8988T (cell line): Measurements from ENCODE around the gene LDLRAD4.

Source experiments
- DNase-seq: peaks from one replicate; pipeline ENCODE4 v3.0.0; 2011

Gene LDLRAD4

DNA sequence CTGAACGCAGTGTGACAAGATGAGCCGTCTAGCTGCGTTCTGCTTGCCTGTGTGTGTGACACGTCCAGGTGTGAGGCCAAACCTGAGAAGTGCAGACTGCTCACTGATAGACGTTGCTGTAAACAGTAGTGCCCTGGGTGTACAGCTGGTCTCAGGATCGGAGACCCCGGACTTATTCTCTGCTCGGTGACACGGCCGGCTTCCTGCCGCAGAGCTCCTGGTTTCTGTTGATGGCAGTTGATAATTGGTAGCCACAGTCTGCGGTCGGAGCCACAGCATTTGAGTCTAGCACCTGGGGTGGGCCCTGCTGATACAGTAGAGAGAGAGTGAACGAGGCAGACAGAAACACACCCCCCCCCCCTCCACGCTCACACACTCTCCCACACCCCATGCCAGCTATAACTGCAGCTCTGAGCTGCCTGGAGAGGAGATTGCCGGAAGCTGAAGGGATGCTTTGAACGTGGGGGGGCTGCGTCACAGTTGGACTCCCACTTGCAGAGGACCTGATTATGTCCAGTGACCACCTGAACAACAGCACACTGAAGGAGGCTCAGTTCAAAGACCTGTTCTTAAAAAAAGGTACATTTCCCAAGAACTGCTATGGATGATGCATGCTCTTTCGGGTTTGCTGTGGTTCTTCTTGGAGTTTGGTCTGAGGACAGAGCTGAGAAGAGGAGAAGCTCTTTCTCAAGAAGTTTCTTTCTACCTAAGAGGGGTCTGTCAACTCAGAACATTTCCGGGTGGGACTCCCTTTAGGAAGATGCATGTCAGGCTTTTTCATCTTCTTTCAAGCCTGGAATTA lies 393.8 kb downstream of the LDLRAD4 start:
- DNase-seq, result no peak

- no peak for DNase-seq
These were observed 394.5 kb downstream of the LDLRAD4 start for GRCh38 chr18:13613099-13613498.

DNA sequence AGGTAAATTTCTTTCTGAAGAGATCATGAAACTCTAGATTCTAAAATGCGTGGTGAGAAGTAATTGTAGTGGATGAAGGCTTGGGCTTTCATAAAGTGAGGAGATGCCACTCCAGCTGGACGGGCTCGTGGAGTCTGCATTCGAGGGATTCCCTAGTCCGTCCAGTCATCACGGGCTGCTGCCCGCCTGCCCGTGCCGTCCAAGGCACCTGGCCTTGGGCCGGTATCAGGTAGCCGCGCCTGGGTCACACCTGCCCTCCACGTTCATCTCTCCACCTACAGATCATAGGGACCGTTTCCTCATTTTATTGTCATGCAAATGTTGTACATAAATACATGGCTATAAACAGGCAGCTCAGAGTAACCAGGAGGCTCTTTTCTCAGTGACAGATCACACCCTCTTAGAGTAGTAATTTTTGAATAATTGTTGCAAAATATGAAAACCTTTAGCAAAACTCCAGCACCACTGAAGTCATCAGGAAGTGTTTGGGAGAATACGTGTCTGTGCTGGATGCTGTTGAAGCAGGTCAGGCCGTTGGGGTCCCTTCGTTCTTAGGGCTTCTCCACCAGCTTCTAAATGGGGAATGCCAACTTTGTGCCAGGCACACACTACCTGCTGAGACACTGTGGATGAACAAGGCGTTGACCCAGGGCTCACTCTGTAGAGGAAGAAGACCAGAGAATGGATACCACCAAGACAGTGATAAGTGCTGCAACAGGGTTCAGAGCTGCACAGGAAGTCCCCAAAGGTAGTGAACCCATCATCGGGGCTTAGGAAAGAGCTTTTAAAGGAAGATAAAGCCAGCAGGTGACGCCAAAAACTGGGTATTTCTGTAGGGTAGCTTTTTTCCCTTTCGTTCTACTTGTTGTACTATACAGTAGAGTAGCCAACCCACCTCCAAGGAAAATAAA lies 395.3 kb downstream of the LDLRAD4 start:
- DNase-seq, result no peak

GRCh38 chr18:13614641-13615288 lies 396.2 kb downstream of the LDLRAD4 start:
- DNase-seq, result no peak

DNA sequence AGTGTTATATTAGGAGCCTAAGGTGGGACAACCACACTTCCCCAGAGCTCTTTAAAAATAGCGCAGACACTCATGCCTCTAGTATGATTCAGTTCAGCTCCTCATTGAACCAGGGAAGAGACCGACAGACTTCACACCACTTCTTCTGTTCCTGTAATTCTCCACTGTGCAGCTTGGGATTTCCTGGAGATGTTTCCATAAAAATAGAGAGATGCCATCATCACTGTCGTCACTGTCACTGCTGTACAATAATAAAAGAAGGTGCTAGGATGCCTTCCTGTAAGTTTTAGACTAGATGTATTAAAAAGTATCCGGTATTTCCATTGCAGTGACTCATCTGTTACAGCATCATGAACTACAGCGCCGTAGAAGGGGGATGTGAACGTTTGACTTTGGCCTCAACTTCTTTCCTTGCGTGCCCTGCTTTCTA lies 396.9 kb downstream of the LDLRAD4 start:
- no peak for DNase-seq

DNA sequence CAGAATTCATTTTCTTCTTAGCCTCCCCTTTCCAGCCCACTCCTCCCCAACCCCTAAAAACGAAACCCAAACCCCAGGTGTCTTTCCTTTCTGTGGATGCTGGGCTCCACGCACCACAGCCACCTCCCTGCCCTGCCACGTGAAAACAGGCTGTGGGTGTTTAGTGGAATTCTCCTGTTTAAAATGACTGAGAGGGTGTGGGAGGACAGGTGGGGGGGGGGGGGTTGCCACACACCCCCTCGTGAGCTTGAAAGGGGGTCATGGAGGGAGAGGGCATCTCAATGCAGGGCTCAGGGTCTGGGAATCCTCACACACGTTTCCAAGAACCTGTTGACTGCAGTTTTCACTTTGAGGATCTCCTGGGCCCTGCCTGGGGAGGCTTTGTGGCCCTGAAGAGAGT lies 397.5 kb downstream of the LDLRAD4 start:
- no peak for DNase-seq

- DNase-seq, result no peak
These were observed 398.0 kb downstream of the LDLRAD4 start for GRCh38 chr18:13616525-13617035.

DNA sequence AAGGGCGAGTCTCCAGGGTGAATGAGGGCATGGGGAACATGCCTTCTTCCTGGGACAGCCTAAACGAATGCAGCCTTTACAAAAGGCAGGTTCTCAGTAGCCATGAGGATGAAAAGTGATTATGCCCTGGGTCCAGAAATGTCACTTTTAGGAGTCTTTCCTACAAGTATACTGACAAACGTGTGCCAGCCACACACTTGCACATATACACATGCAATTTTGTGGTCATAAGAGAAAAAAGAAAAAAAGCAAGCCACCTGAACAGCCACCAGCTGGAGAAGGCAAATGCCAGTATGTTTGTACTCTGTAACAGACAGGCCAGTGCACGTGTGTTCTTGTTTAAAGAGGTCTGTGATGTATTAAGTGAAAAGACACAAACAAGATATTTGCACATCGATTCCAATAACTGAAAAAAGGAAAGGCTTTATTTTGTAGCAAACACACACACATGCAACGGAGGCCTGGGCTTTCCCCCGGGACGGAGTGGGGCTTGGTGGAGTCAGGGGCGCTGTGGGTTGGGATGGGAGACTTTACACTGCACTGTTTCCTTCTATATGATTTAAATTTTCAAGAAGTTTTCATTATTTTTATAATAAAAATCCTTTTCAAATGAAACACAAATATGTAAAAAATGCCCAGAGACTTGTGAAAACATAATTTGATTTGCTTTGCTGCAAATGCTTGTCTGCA lies 399.4 kb downstream of the LDLRAD4 start:
- DNase-seq, result no peak

GRCh38 chr18:13618760-13619438 lies 400.3 kb downstream of the LDLRAD4 start:
- no peak for DNase-seq

DNA sequence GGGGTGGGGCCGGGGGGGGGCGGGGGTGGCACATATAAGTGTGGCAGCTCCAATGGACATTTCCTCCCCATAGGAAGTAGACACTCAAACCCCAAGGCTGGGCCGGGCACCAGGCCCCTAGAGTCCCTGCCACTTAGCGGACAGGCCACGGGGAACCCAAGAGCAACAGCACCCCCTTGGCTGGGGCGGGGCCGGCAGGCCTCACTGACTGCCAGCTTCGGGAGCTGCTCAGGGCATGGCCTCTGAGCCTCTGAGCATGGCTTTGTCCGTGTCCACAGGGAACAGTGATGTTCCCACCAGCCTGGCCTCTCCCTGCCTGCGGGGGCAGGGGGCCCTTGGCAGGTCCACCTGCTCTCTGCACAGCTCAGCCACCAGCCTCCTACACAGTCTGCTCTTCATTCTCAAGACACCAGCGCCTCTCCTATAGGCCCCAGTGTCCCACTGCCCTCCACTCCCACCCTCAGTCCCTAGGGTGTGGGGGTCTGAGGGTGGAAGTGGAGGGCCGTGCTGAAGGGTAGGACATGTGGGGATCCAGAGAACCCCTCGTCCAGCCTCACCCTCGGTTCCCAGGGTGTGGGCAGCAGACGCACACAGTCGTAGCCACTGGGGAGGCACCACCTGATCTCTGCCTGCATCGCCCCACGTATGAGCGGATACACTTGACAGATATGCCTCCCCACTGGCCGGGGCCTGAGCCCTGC lies 401.1 kb downstream of the LDLRAD4 start:
- no peak for DNase-seq

GRCh38 chr18:13620206-13620672 lies 401.7 kb downstream of the LDLRAD4 start:
- DNase-seq, result no peak

DNA sequence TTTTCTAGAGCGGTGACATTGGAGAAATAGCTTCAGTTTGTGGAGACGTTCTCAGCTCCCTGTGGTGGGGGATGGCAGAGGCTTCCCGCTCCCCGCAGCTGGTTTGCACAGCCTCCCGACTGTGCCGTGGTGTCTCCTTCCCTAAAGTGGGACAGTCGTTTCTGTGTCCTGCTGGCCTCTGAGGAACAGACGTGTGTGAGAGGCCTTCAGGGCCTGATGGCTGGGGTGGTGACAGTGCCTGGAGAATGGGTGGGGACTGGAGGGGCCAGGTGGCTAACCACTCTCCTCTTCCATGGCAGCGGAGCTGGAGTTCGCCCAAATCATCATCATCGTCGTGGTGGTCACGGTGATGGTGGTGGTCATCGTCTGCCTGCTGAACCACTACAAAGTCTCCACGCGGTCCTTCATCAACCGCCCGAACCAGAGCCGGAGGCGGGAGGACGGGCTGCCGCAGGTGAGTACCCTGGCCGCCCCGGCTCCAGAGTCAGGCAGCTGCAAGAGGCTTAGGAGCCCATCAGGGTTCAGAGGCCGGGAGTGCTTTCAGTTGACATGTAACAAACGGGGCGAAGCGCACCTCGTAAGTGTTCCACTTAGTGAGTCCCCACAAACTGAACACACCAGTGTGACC lies 402.4 kb downstream of the LDLRAD4 start:
- no peak for DNase-seq

GRCh38 chr18:13621446-13621849 lies 402.9 kb downstream of the LDLRAD4 start:
- DNase-seq, result no peak

DNA sequence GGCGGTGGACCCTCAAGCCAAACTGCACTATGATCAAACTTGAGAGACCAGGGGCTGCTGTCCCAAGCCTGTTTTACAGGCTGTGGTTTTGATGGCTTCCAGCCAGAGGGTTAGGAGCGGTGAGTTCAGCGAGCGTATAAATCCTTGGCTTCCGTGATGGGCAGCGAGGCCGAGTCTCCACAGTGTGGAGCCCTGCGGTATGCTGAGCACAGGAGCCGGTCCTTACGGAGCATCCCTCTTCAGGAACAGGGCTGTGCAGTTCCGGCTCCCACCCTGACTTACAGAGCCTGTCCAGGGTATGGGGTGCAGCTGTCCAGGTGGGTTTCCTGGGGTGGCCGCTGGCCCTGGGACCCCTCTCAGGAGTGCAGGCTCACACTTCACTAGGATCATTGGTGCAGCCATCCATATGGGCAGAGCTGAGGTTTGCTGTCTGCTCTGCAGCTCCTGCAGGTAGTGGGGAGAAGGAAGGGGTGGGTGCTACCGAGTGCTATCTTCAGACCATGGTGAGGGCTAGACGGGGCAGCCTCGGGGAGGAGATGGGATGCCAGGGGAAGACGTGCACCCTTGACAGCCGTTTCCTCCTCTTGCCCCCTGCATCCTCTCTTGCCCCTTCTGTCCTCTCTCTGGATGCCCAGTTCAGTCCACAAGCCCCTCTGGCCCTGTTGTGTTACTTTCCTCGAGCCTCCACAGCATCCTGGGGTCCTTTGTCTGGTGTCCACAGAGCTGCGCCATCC lies 403.5 kb downstream of the LDLRAD4 start:
- DNase-seq, result no peak

DNA sequence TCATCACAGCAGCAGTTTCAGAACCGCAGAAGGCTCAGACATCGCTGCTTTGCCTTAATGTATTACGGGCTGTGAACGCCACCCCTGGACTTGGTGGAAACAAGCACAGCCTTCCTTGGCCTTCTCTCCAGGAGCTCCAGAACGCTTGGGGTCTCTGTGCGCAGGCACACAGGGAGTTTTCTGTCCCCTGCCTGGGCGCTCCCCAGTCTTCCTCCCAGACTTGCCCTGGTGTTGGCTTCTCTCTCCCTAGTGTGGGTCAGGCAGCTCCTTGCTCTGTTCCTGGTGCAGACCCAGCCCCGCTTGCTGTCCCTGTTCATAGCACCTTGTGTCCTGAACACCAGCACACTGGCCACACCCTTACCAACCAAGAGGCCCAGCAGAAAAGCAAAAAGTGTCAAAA lies 404.2 kb downstream of the LDLRAD4 start:
- no peak for DNase-seq

GRCh38 chr18:13623348-13623747 lies 404.8 kb downstream of the LDLRAD4 start:
- DNase-seq, result no peak

DNA sequence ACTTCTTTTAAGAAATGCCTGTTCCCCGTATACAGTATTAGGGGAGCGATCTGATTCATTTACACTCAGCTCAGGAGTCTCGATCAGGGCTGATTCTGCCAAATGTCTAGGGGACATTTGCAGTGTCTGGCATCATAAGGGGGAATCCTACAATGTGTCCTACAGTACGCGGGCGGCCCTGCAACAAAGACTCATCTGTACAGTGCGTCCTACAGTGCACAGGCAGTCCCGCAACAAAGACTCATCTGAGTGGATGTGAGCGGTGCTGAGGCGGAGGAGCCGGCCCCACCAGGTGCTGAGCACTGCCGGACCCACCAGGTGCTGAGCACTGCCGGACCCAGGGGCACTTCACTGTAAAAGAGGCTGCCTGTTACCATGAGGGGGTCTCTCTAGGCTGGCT lies 405.3 kb downstream of the LDLRAD4 start:
- no peak for DNase-seq

DNA sequence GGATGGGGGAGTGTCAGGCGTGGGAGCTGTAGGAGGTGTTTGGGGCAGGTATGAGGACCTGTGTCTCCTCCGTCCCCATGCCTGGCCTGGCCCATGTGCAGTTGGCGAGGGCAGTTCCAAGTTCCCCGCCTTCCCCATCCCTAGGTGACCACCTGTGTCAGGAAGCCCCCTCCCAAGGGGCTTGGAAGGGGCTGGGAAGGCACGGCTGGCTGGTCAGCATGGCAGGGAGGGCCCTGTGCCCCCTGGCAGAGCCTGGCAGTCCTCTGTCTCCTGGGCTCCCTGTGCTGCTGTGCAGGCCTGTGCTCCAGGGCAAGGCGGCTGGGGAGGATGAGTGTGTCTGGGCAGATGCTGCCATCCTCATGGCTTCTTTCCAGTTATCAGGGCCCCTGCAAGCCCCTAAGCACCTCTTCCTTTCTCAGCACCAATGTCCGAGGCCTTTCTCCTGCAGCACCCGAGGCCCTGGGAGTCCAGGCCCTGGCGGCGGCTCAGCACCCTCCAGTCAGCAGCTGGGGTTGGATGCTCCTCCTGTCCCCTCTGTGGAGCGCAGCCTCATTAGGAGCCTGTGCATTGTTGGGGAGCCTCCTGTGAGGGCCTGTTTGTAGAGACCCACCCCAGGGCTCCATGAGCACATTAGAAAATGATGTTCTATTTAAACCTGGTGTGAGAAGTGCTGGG lies 406.1 kb downstream of the LDLRAD4 start:
- DNase-seq, result no peak

DNA sequence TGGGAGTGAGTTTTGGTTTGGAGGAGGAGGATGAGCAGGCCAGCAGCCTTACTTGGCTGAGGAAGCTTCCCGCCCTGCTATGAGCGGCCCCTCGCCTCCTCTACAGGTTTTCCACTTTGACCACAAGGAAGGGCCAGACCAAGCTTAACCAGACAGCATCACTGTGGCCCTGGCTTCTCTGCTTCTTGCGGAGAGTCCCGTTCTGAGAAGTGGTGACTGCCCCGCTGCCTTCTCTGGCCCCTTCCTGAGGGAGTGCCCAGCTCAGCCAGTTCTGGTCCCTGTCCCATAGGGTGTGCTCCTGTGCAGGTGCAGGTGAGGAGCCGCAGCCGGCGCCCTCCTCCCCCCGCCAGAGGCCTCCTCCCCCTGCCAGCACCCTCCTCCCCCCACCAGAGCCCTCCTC lies 406.8 kb downstream of the LDLRAD4 start:
- DNase-seq, result no peak
